RWPE2 (cell line): ENCODE measurements around the gene NDST4.

ENCODE experiments used
- ATAC-seq: fragments of 200-7000 bp; cut with Tn5 transposase; 3 replicates; pipeline ENCODE4 v1.9.1; 2021; ENCODE audit warnings: low read depth
- DNase-seq: peaks from one replicate; pipeline ENCODE4 v3.0.0-alpha.2; 2020; ENCODE audit warnings: low spot score
- H3K27ac ChIP-seq: fragments of 450-650 bp; 2 replicates; pipeline ENCODE4 v1.5.1; 2017; ENCODE audit warnings: mild to moderate bottlenecking; ENCODE audit not compliant: poor library complexity, severe bottlenecking
- H3K27me3 ChIP-seq: fragments of 250-450 bp; sonication (Bioruptor Pico); 2 replicates; pipeline ENCODE4 v1.5.1; 2021; ENCODE audit warnings: mild to moderate bottlenecking, moderate library complexity; ENCODE audit not compliant: insufficient read depth, poor library complexity, severe bottlenecking
- H3K36me3 ChIP-seq: fragments of 250-450 bp; sonication (Bioruptor Pico); 2 replicates; pipeline ENCODE4 v1.5.1; 2020; ENCODE audit warnings: low read depth, mild to moderate bottlenecking, moderate library complexity
- H3K4me1 ChIP-seq: fragments of 250-450 bp; sonication (Bioruptor Pico); 2 replicates; pipeline ENCODE4 v1.5.1; 2021; ENCODE audit warnings: mild to moderate bottlenecking, moderate library complexity; ENCODE audit not compliant: insufficient read depth, poor library complexity, severe bottlenecking
- H3K4me3 ChIP-seq: fragments of 250-450 bp; sonication (Bioruptor Pico); 2 replicates; pipeline ENCODE4 v1.5.1; 2021; ENCODE audit warnings: mild to moderate bottlenecking, moderate library complexity; ENCODE audit not compliant: severe bottlenecking
- H3K9me3 ChIP-seq: fragments of 250-450 bp; sonication (Bioruptor Pico); 2 replicates; pipeline ENCODE4 v1.5.1; 2021; ENCODE audit warnings: mild to moderate bottlenecking, moderate library complexity; ENCODE audit not compliant: severe bottlenecking
- TF ChIP-seq, protein P1 (sequence below): fragments of 450-650 bp; IDR thresholded peaks from one replicate; pipeline ENCODE4 v1.5.1; 2017; ENCODE audit warnings: mild to moderate bottlenecking, moderate library complexity; ENCODE audit not compliant: poor library complexity, severe bottlenecking

Gene NDST4

DNA sequence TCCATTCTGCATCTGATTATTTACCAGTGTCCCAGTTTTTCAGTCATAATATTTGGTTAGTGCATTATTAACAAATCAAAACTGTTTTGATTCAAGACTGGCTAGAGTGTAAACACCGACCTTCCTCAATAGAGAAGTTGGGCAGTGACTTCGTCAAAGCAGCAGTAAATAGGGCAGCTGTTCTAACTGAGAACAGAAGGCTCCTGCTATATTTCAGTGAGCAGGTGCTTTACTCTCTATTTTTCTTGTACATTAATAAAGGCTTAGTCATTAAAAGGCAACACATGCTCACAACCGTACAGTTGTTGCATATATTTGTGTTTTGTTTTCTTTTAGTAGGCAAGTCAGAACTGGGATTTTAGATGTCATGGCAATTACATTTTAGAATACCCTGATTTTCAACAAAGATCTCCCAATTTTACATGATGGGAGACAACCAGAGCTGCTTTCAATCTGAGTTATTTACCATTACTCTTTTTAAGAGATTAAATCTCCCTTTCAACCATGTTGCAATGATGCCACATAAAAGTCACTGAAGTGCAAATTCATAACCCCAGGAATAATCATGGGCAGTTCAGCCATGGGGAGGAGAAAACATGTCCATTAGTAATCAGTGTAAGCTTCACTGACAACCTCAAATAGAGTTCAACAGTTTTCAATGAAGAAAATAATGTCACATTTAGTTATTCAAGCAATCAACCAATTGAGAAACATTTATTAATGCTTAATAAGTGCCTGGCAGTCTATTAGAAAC lies 233.3 kb downstream of the NDST4 start:
- DNase-seq (no peak), ATAC-seq (no peak)
- Histone ChIP-seq H3K4me3 (no peak overlapping the region), H3K9me3 (no peaks in the 10 kb centered on the region), H3K27ac (no peak overlapping the region), H3K27me3 (no peaks in the 10 kb centered on the region), H3K4me1 (no peaks in the 10 kb centered on the region), H3K36me3 (no peaks in the 10 kb centered on the region)
- TF ChIP-seq, protein P1, sequence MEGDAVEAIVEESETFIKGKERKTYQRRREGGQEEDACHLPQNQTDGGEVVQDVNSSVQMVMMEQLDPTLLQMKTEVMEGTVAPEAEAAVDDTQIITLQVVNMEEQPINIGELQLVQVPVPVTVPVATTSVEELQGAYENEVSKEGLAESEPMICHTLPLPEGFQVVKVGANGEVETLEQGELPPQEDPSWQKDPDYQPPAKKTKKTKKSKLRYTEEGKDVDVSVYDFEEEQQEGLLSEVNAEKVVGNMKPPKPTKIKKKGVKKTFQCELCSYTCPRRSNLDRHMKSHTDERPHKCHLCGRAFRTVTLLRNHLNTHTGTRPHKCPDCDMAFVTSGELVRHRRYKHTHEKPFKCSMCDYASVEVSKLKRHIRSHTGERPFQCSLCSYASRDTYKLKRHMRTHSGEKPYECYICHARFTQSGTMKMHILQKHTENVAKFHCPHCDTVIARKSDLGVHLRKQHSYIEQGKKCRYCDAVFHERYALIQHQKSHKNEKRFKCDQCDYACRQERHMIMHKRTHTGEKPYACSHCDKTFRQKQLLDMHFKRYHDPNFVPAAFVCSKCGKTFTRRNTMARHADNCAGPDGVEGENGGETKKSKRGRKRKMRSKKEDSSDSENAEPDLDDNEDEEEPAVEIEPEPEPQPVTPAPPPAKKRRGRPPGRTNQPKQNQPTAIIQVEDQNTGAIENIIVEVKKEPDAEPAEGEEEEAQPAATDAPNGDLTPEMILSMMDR: no peak

DNA sequence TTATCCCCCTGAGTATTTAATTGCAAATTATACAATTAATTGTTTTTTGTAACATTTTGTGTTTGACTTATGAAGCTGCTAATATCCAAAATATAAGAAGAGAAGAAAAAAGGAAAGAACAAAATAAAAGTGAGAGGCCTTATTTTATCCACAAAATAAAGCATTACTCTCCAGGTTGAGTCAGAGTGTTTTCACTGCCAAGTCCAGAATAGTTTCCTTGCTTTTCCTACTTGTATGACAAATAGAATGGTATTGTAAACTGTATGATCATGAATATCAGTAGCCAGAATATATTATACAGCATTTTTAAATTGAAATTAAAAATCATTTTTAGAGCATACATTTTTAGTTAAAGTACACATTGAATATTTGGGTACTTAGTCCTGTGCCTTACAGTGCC lies 237.8 kb downstream of the NDST4 start:
- H3K27ac ChIP-seq: no peak overlapping the region
- no peak for ATAC-seq

DNA sequence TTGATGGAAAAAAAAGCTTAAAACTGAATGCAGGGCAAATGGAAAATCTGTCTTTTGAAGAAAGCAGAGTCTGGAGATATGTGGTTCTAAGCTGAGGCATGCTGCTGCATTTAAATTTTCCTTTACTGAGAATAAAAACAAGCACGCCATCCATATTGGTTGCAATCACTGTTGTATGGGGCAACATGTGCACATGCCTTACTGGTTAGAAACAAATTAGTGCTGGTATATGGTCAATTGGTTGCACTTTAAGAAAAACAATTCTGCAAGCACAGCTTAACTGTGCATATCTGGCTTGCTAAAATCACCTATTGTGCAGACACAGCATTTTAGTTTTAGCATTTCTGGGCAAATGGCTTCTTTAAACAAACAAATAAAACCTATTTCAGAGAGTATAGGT lies 239.1 kb downstream of the NDST4 start:
- Histone ChIP-seq H3K27ac (no peak overlapping the region), H3K36me3 (no peaks in the 10 kb centered on the region), H3K27me3 (no peaks in the 10 kb centered on the region), H3K9me3 (no peaks in the 10 kb centered on the region), H3K4me1 (no peaks in the 10 kb centered on the region), H3K4me3 (no peak overlapping the region)
- no peak for ATAC-seq
- TF ChIP-seq, protein P1: no peak
- no peak for DNase-seq

More for the DNA sequence above, 237.8 kb downstream of the NDST4 start:
- no peaks in the 10 kb centered on the region for H3K36me3 ChIP-seq
- no peaks in the 10 kb centered on the region for H3K9me3 ChIP-seq
- H3K4me3 ChIP-seq: no peak overlapping the region
- no peaks in the 10 kb centered on the region for H3K4me1 ChIP-seq
- DNase-seq: no peak
- H3K27me3 ChIP-seq: no peaks in the 10 kb centered on the region
- TF ChIP-seq, protein P1: no peak

DNA sequence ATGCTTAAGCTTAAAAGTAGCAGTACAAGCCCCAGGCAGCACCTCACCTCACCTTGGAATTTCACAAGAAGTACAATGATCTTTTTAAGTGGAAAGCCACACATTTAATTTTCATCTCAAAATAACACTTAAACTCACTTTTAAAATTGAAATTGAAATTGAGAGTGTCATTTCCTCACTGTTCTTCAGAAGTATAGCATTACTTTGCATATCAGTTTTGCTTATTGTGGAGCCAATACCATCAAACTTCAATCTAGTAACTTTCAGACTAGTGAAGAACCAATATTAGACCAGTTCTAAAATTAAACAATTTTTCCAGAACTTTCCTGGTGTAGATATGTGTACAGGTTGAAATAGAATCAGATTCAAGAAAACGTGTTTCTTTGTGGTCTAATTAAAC lies 242.4 kb downstream of the NDST4 start:
- Histone ChIP-seq H3K4me3 (no peak overlapping the region), H3K4me1 (no peaks in the 10 kb centered on the region), H3K27ac (no peak overlapping the region), H3K27me3 (no peaks in the 10 kb centered on the region), H3K9me3 (no peaks in the 10 kb centered on the region), H3K36me3 (no peaks in the 10 kb centered on the region)
- TF ChIP-seq, protein P1: no peak
- DNase-seq (no peak), ATAC-seq (no peak)
